Motor neuron (in vitro differentiated cells): ENCODE results near the gene RUNX1. TPM values are rescaled to one million over a fixed set of nuclear protein-coding genes. Genes with fewer than 3 reads are reported as not detected.

Experiments used
- ATAC-seq, 8 experiments: fragments of 200-7000 bp; cut with Tn5 transposase; replicated peaks in 6 of 8; 2 replicates each; pipeline ENCODE4 v1.8.0; 2021; ENCODE audit warnings: mild to moderate bottlenecking in 8 of 8, moderate library complexity in 8 of 8
- H3K27ac ChIP-seq, 2 donors: fragments of 250-450 bp; sonication (Bioruptor Pico); 2 replicates each; pipeline ENCODE4 v1.9.0; 2021; ENCODE audit warnings: antibody characterized with exemption in 2 of 2, mild to moderate bottlenecking in 2 of 2, moderate library complexity in 1 of 2
- H3K4me1 ChIP-seq, 2 donors: fragments of 250-450 bp; sonication (Bioruptor Pico); replicated peaks in 1 of 2; 2 replicates each; pipeline ENCODE4 v1.6.1; 2021; ENCODE audit warnings: antibody characterized with exemption in 2 of 2, mild to moderate bottlenecking in 2 of 2, moderate library complexity in 1 of 2
- H3K4me3 ChIP-seq, 5 donors: fragments of 250-450 bp; sonication (Bioruptor Pico); 2 replicates each; pipeline ENCODE4 v1.9.0; 2021; ENCODE audit warnings: antibody characterized with exemption in 5 of 5, mild to moderate bottlenecking in 5 of 5, moderate library complexity in 4 of 5
- WGBS, 10 experiments: fragments of 450-650 bp; shearing (Covaris generic); methylation state at CpG; one replicate each; pipeline ENCODE4 v1.0.0; 2022; 5-methylcytosine and 5-hydroxymethylcytosine counted together
- in situ Hi-C, 9 experiments: fragments of 400-800 bp; cut with MboI; loops; one replicate each; pipeline ENCODE4 v1.15.0; 2021; ENCODE audit warnings: low sequenced_read_pairs in 9 of 9, low pct_unique_long_range_greater_than_20kb in 2 of 9; ENCODE audit not compliant: unreplicated experiment in 9 of 9
- total RNA-seq, 8 experiments: library from RNA; unstranded; fragments of 300-600 nt; gene quantifications; 2 replicates each; pipeline versions ENCODE4 v1.2.3 to v1.2.4, GENCODE V29; 2022

The RUNX1 gene
- total RNA-seq, 8 experiments from 2014 or later = 0.05 to 49.0 (median 3.6) TPM

DNA sequence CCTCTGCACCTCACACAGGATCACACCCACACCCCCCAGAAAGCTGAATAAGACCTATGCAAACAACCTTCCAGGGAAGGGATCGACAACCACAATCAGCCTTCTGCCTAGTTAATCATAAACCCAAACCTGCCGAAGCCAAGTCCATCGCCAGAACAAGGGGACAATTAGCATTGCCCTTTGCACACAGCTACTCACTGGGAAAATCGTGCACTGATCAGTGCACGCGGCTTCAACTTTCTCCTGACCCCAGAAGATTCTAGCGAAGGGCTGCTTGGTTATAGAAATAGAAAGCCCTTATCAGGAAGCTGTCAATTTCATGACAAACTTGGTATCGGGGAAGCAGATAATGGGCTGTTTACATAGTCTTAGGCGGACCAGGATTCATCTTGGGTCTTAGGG is 29.5 kb downstream of the RUNX1 start:
- H3K4me1 ChIP-seq = no peaks in the 10 kb centered on the region
- 16 to 94% (median 69%) methylated on average over 3 to 8 of the region's 9 CpGs; no CpG with 5 or more reads in 1 of the 10 experiments for WGBS, 10 experiments
- H3K27ac ChIP-seq = no peak overlapping the region
- H3K4me3 ChIP-seq = no peak overlapping the region
- no peak for ATAC-seq
- in situ Hi-C loops = no loop called here

DNA sequence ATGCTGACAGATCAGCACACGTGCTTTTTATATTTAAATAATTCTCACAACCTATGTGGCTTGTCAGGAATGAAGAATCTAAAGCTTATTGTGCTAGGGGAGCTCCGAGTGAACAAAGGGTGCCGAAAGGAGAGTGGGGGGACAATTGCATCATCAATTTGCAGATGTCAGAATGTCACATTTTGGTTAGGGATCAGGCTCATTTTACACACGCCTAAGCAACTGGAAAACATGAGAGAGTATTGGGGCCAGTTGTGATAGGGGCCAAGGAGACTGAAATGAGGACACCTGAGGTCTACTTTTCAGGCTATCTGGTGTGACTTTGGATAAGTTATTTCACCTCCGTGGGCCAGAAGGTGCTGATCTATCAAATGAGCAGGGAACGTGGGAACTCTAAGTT is 31.8 kb downstream of the RUNX1 start:
- H3K27ac ChIP-seq = no peak overlapping the region
- in situ Hi-C loops = no loop called here
- 41 to 83% (median 55%) methylated on average over 2 to 6 of the region's 6 CpGs; no CpG with 5 or more reads in 2 of the 10 experiments for WGBS, 10 experiments
- H3K4me1 ChIP-seq = no peaks in the 10 kb centered on the region
- no peak for ATAC-seq
- H3K4me3 ChIP-seq = no peak overlapping the region

DNA sequence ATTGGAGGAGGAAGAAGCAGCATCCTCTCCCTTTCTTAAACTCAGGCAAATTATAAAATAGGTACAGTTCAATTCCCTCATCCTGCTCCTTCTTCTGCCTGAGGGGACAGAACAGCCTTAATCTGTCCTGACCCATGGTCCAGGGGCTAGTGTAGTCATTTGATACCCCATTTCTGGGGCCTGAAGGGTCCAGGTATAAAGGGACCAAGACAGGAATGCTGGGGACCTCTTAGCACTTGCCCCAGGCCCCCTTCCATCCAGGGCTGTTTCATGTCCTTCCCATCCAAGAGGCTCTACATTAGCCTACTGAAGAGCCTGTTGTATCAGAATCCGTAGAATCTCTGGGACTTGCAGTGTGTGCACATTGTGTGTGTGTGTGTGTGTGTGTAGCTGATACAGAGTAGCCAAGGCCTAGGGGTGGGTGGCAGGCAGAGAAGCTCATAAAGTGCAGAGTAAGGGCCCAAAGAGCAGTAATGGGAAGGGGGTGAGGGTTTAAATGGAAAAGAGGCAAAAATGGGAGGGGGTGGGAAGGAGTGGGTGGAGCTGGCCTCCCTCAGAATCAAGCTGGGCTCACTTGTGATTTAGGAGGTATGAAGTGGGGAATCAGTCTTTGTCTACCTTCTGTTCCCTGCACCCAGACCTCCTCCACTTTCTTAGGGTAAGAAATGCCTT is 32.4 kb downstream of the RUNX1 start:
- H3K4me3 ChIP-seq = no peak overlapping the region

DNA sequence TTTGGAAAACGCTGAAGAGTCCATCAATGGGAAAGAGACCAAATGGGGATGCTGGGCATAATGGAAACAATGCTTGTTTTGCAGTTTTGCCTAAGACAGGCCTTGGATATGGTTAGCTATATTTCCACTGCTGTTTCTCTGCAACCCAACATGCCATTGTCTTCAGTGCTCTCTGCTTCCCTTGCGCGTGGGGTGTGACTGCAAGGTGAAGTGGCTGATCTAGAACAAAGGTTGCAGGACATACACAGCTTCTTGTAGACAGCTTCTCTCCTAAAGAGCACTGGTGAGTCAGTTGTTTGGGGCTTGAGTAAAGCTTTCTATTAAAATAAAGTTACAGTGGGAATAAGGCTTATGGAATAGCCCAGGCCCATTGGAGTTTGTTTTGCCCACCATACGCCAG is 33.0 kb downstream of the RUNX1 start:
- 74 to 100% (median 88%) methylated on average over 1 to 4 of the region's 4 CpGs; no CpG with 5 or more reads in 2 of the 10 experiments for WGBS, 10 experiments

More for the DNA sequence above, 32.4 kb downstream of the RUNX1 start:
- Histone ChIP-seq H3K27ac (no peak overlapping the region), H3K4me1 (no peaks in the 10 kb centered on the region)
- WGBS, 10 experiments = 33 to 100% methylated on average over 1 of the region's 1 CpG; no CpG with 5 or more reads in 8 of the 10 experiments
- no peak for ATAC-seq
- in situ Hi-C loops = no loop called here

DNA sequence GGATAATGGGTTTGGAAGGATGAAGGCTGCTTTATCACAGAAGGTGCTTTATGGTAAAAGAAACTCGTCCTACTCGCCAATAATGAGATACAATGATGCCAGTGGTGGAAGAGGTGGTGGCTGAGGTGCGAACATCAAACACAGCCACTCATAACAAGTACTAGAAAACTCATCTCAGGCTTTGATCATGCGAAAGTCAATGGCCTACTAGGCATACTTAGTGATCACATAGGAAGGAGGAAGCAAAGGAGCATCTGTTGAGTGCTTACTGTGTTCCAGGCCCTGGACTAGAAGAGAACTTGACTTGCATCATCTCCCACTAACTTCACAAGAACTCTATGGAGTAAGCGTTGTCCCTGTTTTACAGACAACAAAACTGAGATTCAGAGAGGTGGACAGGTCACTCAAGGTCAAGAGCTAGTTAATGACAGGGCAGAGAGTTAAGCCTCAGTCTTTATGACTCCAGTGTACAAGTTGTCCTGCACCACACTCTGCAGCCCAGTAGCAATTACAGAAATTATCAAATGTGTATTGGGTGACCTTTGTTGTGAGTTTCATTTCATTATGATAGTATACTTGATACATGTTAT is 33.6 kb downstream of the RUNX1 start:
- in situ Hi-C loops = no loop called here
- ATAC-seq = no peak
- 40 to 100% (median 77%) methylated on average over 1 to 4 of the region's 5 CpGs for WGBS, 10 experiments
- Histone ChIP-seq H3K4me3 (no peak overlapping the region), H3K4me1 (no peaks in the 10 kb centered on the region), H3K27ac (no peak overlapping the region)

More for the DNA sequence above, 33.0 kb downstream of the RUNX1 start:
- ATAC-seq = no peak
- Histone ChIP-seq H3K4me3 (no peak overlapping the region), H3K27ac (no peak overlapping the region), H3K4me1 (no peaks in the 10 kb centered on the region)
- in situ Hi-C loops = no loop called here

DNA sequence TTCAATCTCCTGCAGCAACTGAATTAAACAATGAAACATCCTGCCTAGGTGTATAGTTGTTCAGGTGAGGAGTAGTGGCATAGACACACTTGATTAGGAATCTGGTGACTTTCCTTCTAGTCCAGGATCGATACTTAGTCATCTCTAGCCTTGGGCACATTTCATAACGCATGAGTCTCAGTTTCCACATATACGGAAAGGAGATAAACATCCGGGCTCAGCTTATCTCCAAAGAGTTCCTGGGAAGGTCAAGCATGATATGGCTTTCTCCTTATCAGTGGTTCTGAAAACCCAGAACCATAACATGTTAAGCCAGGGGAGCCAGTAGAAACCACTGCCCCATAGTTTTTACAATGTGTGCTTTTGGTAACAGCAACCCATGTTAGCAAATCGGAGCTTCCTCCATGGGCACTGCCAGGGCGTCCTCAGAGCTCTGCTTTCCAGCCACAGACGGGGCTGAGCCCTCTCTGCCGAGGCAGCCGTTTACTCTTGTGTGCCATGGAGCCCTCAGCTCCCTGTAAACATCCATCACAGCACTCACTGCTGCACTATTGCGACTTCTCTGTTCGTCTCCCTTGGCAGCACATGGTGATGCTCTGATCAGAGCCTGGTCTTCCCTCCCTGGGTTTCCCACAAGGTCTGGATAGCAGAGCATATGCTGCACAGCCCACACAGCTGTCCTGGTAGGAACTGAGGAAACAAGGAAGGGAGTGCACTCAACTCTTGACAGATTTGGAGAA is 34.6 kb downstream of the RUNX1 start:
- no peak overlapping the region for H3K27ac ChIP-seq
- in situ Hi-C loops = no loop called here
- 25 to 100% (median 76%) methylated on average over 1 to 7 of the region's 11 CpGs; no CpG with 5 or more reads in 1 of the 10 experiments for WGBS, 10 experiments
- no peak overlapping the region for H3K4me3 ChIP-seq
- H3K4me1 ChIP-seq = no peaks in the 10 kb centered on the region
- peak in 1 of 8 experiments; percentile 48 for ATAC-seq

DNA sequence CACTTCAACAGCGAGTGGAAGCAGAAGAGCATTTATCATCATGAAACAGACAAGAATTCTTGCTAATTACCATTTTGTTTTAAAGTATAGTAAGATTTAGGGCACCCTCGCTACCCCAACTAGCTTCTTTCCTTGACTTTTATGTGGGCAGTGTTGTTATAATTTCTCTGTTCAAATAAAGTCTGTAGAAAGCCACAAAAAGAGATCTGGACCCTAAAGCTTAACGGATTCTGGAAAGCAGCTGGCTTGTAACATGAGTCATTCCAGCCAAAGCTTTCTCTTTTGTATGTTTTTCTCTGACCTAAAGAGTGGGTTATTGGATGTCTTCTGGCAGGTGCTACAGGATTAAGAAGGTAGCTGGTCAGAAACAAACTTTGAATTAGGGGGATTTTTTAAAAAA is 37.4 kb downstream of the RUNX1 start:
- WGBS, 10 experiments = 17 to 75% (median 55%) methylated on average over 1 to 3 of the region's 3 CpGs; no CpG with 5 or more reads in 1 of the 10 experiments
- in situ Hi-C loops = no loop called here

DNA sequence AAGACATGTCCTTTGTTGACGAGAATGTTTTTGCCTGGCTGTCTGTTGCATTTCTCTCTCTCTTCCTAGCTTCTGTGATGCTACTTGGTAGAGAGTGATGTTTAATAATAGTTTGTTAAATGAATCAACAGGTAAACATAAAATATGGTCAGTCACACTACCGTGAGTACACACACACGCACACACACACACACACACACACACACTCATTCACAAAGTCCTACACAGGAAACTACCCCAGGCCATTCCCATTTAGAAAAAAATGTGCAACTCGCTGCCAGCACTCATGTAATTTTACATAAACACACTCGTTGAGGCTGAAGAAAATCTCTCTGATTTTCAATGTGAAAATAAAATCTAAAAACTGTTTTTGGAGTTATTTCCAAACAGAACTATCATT is 38.7 kb downstream of the RUNX1 start:
- no peak overlapping the region for H3K4me3 ChIP-seq
- in situ Hi-C loops = no loop called here
- no peak overlapping the region for H3K27ac ChIP-seq
- WGBS, 10 experiments = 36 to 100% (median 73%) methylated on average over 1 to 5 of the region's 5 CpGs; no CpG with 5 or more reads in 1 of the 10 experiments
- no peak for ATAC-seq
- H3K4me1 ChIP-seq = no peaks in the 10 kb centered on the region

More for the DNA sequence above, 37.4 kb downstream of the RUNX1 start:
- H3K4me3 ChIP-seq = no peak overlapping the region
- H3K27ac ChIP-seq = no peak overlapping the region
- no peaks in the 10 kb centered on the region for H3K4me1 ChIP-seq
- no peak for ATAC-seq

DNA sequence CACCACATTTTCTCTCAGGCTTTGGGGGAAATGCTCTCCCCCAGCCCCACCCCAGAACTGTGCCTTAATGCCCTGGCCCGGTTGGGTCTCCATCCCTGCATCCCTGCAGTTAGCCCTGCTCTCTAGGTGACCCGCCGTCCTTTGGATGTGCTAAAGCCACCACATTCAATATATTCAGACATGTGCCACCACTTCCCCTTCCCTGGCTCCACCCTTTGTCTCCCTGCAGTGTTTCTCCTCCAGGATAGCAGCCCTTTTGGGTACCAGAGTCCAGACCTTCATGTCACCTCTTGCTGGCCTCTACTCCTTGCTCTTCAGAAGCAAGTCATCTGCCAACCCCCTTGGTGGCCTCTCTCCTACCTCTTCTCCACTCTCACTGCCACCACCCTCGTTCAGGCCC is 41.8 kb downstream of the RUNX1 start:
- H3K4me3 ChIP-seq = no peak overlapping the region
- 0 to 79% (median 50%) methylated on average over 1 to 3 of the region's 4 CpGs; no CpG with 5 or more reads in 3 of the 10 experiments for WGBS, 10 experiments
- no peak overlapping the region for H3K27ac ChIP-seq
- no peaks in the 10 kb centered on the region for H3K4me1 ChIP-seq
- in situ Hi-C loops = no loop called here
- no peak for ATAC-seq

DNA sequence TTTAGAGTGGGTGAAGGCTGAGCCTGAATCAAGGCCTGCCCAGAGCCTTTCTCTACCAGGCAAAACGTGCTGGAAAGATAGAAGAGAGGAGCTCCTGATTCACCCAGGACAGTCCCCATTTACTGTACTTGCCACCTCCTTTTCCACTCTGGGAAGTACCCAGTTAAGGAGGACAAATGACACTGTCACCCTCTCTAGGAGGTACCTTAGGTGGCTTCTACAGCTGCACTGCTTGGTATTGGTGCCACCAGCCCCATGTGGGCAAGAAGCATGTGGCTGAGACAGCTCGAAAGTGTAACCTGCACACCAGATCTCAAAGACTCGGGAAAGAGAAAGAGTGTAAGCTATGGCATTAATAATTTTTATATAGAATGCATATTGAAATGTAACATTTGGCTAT is 42.3 kb downstream of the RUNX1 start:
- in situ Hi-C loops = no loop called here
- Histone ChIP-seq H3K4me3 (no peak overlapping the region), H3K4me1 (no peaks in the 10 kb centered on the region), H3K27ac (no peak overlapping the region)
- ATAC-seq = no peak
- 17 to 83% (median 62%) methylated on average over 1 to 3 of the region's 3 CpGs; no CpG with 5 or more reads in 2 of the 10 experiments for WGBS, 10 experiments

DNA sequence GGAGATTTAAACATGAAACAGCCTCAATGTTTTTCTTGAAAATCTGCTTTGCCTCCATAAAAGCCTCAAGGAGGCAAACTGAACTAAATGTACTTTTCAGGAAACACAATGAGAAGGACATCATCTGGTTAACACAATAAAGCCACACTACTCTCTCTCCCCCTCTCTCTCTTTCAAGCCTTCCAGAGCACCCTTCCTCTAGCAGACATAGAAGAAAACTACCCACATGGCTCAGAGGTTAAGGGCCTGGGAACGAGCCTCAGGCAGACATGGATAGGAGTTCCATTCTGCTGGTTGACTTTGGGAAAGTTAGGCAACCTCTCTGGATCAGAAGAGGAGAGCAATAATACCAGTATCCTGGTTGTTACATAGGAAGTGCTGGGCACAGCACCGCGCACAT is 42.9 kb downstream of the RUNX1 start:
- ATAC-seq = no peak
- H3K27ac ChIP-seq = no peak overlapping the region
- in situ Hi-C loops = no loop called here
- 80 to 100% (median 93%) methylated on average over 1 to 3 of the region's 3 CpGs; no CpG with 5 or more reads in 4 of the 10 experiments for WGBS, 10 experiments
- H3K4me3 ChIP-seq = no peak overlapping the region
- H3K4me1 ChIP-seq = no peaks in the 10 kb centered on the region

DNA sequence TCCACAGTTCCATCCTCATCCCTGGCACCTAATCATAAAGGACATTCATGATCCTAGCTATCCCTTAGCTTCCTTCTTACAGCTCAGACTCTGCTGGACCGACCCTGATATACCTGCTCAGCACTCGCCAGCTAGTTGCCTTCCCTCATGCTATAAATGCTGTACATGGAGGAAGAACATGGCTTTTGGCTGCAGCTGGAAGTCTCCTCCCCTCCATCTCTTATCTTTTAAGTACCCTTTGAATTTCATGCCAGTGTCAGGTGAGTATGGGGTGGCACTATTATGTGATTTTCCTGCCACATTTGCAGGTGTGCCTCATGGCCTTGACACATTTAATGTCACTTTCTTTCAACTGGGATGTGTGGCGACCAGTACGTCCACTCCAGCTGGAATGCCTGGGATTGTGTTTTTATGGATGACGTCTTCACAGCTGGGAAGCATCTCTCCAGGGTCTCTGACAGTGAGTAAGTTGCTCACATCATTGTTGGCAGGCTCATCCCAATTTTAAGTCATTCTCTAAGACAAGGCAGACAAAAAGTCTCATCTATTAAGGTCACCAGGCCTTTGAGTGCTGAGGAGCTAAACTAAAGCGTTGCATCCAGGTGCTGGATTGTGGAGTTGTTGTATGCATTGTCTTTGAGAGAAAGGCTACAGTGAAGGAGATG is 43.4 kb downstream of the RUNX1 start:
- in situ Hi-C loops = no loop called here
- H3K4me1 ChIP-seq = no peaks in the 10 kb centered on the region
- no peak for ATAC-seq
- H3K27ac ChIP-seq = no peak overlapping the region
- WGBS, 10 experiments = 70 to 100% (median 74%) methylated on average over 1 to 6 of the region's 6 CpGs; no CpG with 5 or more reads in 2 of the 10 experiments
- no peak overlapping the region for H3K4me3 ChIP-seq

DNA sequence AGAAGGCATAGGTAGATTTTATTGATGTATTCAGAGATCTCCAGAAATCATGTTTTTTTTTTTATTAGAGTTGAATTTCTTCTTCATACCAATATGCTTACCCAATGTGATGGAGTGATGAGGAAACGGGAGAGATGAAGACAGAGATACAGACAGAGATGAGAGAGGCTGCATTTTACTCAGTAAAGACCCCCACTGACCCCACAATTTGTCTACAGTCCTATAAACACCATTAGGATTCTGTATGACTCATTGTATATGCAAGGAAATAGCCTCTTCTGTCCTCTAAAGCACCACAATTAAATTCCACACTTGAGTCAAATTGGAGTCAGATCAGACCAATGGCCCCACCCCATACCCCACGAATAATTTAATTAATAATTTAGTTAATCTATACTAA is 44.0 kb downstream of the RUNX1 start:
- Histone ChIP-seq H3K4me3 (no peak overlapping the region), H3K4me1 (no peaks in the 10 kb centered on the region), H3K27ac (no peak overlapping the region)
- WGBS, 10 experiments = 0 to 80% (median 32%) methylated on average over 1 to 2 of the region's 2 CpGs
- ATAC-seq = no peak
- in situ Hi-C loops = no loop called here
